WERI-Rb-1 (cell line): ENCODE measurements around the gene CNTD1.

Experiments used
- DNase-seq: peaks from one replicate; pipeline ENCODE4 v3.0.0-alpha.2; 2020
- H3K27ac ChIP-seq: fragments of 250-450 bp; sonication (Bioruptor Pico); 2 replicates; pipeline ENCODE4 v1.5.1; 2020; ENCODE audit warnings: mild to moderate bottlenecking, moderate library complexity
- H3K27me3 ChIP-seq: fragments of 250-450 bp; sonication (Bioruptor Pico); 2 replicates; pipeline ENCODE4 v1.5.1; 2021; ENCODE audit warnings: mild to moderate bottlenecking, low read depth, moderate library complexity; ENCODE audit not compliant: insufficient read depth, severe bottlenecking
- H3K36me3 ChIP-seq: fragments of 250-450 bp; sonication (Bioruptor Pico); 2 replicates; pipeline ENCODE4 v1.5.1; 2020; ENCODE audit warnings: mild to moderate bottlenecking, moderate library complexity
- H3K4me3 ChIP-seq: 2 replicates; pipeline ENCODE4 v1.5.1; 2011; ENCODE audit warnings: low read depth, mild to moderate bottlenecking, control low read depth, low read length
- H3K9me3 ChIP-seq: fragments of 250-450 bp; sonication (Bioruptor Pico); 2 replicates; pipeline ENCODE4 v1.5.1; 2021; ENCODE audit warnings: mild to moderate bottlenecking, moderate library complexity; ENCODE audit not compliant: severe bottlenecking
- CTCF ChIP-seq: IDR thresholded peaks from 2 replicates; pipeline ENCODE4 v1.5.1; 2011; ENCODE audit warnings: low read depth, mild to moderate bottlenecking, control low read depth, inconsistent platforms, low read length

CNTD1 gene

GRCh38 chr17:42772945-42773289 is 25.7 kb upstream of the CNTD1 start:
- TF ChIP-seq CTCF: no peak
- Histone ChIP-seq H3K9me3 (no peaks in the 10 kb centered on the region), H3K4me3 (peak overlapping the region; percentile 91), H3K27ac (peak overlapping the region; percentile 77), H3K36me3 (peaks cover 31% of the 10 kb centered on the region), H3K27me3 (no peaks in the 10 kb centered on the region)
- no peak for DNase-seq

- DNase-seq: peak; percentile 87
- Histone ChIP-seq H3K4me3 (peak within 1 kb of the TSS; percentile 91), H3K27me3 (no peaks in the 10 kb centered on the region), H3K27ac (peak within 1 kb of the TSS; percentile 77), H3K9me3 (no peaks in the 10 kb centered on the region), H3K36me3 (peaks cover 35% of the 10 kb centered on the region)
- TF ChIP-seq CTCF: peak; percentile 30; the same call in 1 of the 2 replicates
Observed at GRCh38 chr17:42773290-42774035, 25.2 kb upstream of the CNTD1 start, which contains the start of gene VPS25. TSS of gene VPS25 (plus strand) at chr17:42773449. CDS start at chr17:42773476, 27 bp downstream.

GRCh38 chr17:42774066-42774745 is 24.5 kb upstream of the CNTD1 start:
- Histone ChIP-seq H3K4me3 (peak overlapping the region; percentile 91), H3K9me3 (no peaks in the 10 kb centered on the region), H3K27me3 (no peaks in the 10 kb centered on the region), H3K36me3 (peaks cover 42% of the 10 kb centered on the region), H3K27ac (peak overlapping the region; percentile 77)
- no peak for DNase-seq
- TF ChIP-seq CTCF: no peak

- Histone ChIP-seq H3K36me3 (peaks cover 45% of the 10 kb centered on the region), H3K27me3 (no peaks in the 10 kb centered on the region), H3K4me3 (no peak overlapping the region), H3K9me3 (no peaks in the 10 kb centered on the region), H3K27ac (no peak overlapping the region)
- DNase-seq: no peak
- TF ChIP-seq CTCF: no peak
Observed at GRCh38 chr17:42775534-42776098, 23.0 kb upstream of the CNTD1 start.

GRCh38 chr17:42778570-42778969 is 20.1 kb upstream of the CNTD1 start:
- H3K27me3 ChIP-seq: peaks cover 6% of the 10 kb centered on the region
- no peak overlapping the region for H3K4me3 ChIP-seq
- DNase-seq: no peak
- peak overlapping the region; percentile 45 for H3K27ac ChIP-seq
- peaks cover 45% of the 10 kb centered on the region for H3K36me3 ChIP-seq
- TF ChIP-seq CTCF: no peak
- H3K9me3 ChIP-seq: no peaks in the 10 kb centered on the region
